T-cell (primary cell): Measurements from ENCODE around the gene EPB41L4A. TPM values are rescaled to one million over a fixed set of nuclear protein-coding genes. Genes with fewer than 3 reads are reported as not detected.

Source experiments
- ATAC-seq, 4 experiments: fragments of 200-7000 bp in 3 of 4; fragments of 150-1000 bp in 1 of 4; cut with Tn5 transposase; replicated peaks in 1 of 4; 1 replicate in 3 of 4; 2 replicates in 1 of 4; pipeline ENCODE4 v1.10.0; 2021; ENCODE audit warnings: moderate library complexity in 3 of 4, mild to moderate bottlenecking in 2 of 4, moderate number of reproducible peaks in 1 of 4
- CTCF ChIA-PET, 2 donors: fragments of 300-600 bp; sonication (Branson Sonifier 250); formaldehyde crosslinking; loops; one replicate each; lab custom pipeline; 2022; ENCODE audit warnings: antibody characterized with exemption in 2 of 2; lab: Charles Lee
- POLR2A ChIA-PET, 2 donors: fragments of 300-600 bp; sonication (Branson Sonifier 250); formaldehyde crosslinking; loops; one replicate each; lab custom pipeline; 2022; ENCODE audit warnings: antibody characterized with exemption in 2 of 2; lab: Charles Lee
- DNase-seq, 35 experiments: peaks; one replicate each; pipeline versions ENCODE4 v3.0.0 to v3.0.0-alpha.2; 2013 to 2023
- H3K27ac ChIP-seq: one replicate; pipeline ENCODE4 v1.5.1; 2013; ENCODE audit warnings: low read length
- H3K27me3 ChIP-seq, 2 experiments: replicated peaks in 1 of 2; 1 replicate in 1 of 2; 2 replicates in 1 of 2; pipeline versions ENCODE4 v1.6.1 to v1.7.0; 2013; ENCODE audit warnings: low read length in 1 of 2, mixed read lengths in 1 of 2; ENCODE audit not compliant: control insufficient read depth in 2 of 2, insufficient read depth in 2 of 2; ENCODE audit errors: extremely low read depth in 1 of 2
- H3K36me3 ChIP-seq, 2 donors: 1 replicate in 1 of 2; 2 replicates in 1 of 2; pipeline versions ENCODE4 v1.6.1 to v1.7.0; 2013; ENCODE audit warnings: low read length in 1 of 2; ENCODE audit not compliant: control insufficient read depth in 2 of 2, insufficient read depth in 1 of 2; ENCODE audit errors: extremely low read depth in 1 of 2
- H3K4me1 ChIP-seq, 2 experiments: 1 replicate in 1 of 2; 2 replicates in 1 of 2; pipeline versions ENCODE4 v1.6.1 to v1.7.0; 2013; ENCODE audit warnings: low read length in 2 of 2, mixed read lengths in 1 of 2; ENCODE audit not compliant: insufficient read depth in 2 of 2, control insufficient read depth in 1 of 2; ENCODE audit errors: extremely low read depth in 1 of 2
- H3K4me3 ChIP-seq, 2 donors: 1 replicate in 1 of 2; 2 replicates in 1 of 2; pipeline versions ENCODE4 v1.5.1 to v1.7.0; 2013; ENCODE audit warnings: mild to moderate bottlenecking in 2 of 2, low read length in 1 of 2, moderate library complexity in 1 of 2; ENCODE audit not compliant: control insufficient read depth in 1 of 2; ENCODE audit errors: extremely low read depth in 1 of 2
- H3K9me3 ChIP-seq: 2 replicates; pipeline ENCODE4 v1.7.0; 2013
- H3K27ac Mint-ChIP-seq, 2 donors: one replicate each; pipeline ENCODE4 v1.8.0; 2020 to 2021; ENCODE audit warnings: mild to moderate bottlenecking in 2 of 2, mixed read lengths in 2 of 2
- H3K27me3 Mint-ChIP-seq, 2 donors: one replicate each; pipeline ENCODE4 v1.8.0; 2021 to 2022; ENCODE audit warnings: mixed read lengths in 2 of 2
- H3K36me3 Mint-ChIP-seq: one replicate; pipeline ENCODE4 v1.8.0; 2021; ENCODE audit warnings: mixed read lengths
- H3K4me1 Mint-ChIP-seq, 3 donors: one replicate each; pipeline ENCODE4 v1.8.0; 2020 to 2022; ENCODE audit warnings: mixed read lengths in 3 of 3, mild to moderate bottlenecking in 1 of 3
- H3K4me3 Mint-ChIP-seq, 3 donors: one replicate each; pipeline ENCODE4 v1.8.0; 2020 to 2022; ENCODE audit warnings: mild to moderate bottlenecking in 3 of 3, mixed read lengths in 3 of 3, moderate library complexity in 3 of 3
- H3K9me3 Mint-ChIP-seq, 3 donors: one replicate each; pipeline ENCODE4 v1.8.0; 2020 to 2022; ENCODE audit warnings: mixed read lengths in 3 of 3
- WGBS: methylation state at CpG from one replicate; pipeline ENCODE4 v1.1.5; 2013; ENCODE audit warnings: missing lambda C conversion rate; ENCODE audit not compliant: insufficient coverage; 5-methylcytosine and 5-hydroxymethylcytosine counted together
- total RNA-seq, 35 experiments: library from RNA in 6 of 35; stranded (reverse) in 6 of 35; fragments of 120-200 nt in 1 of 35; gene quantifications; one replicate each; pipeline versions ENCODE4 v1.2.1 to v1.2.4 and lab custom pipeline; 2013 to 2026

The EPB41L4A gene
- total RNA-seq, 5 donors from 2014 or later (not counting 1 experiment from before 2014, with no cell fraction given), result 0.47 to 2.5 (median 1.5) TPM

- DNase-seq (peak in 24 of 35 experiments; percentile 0 to 62 (median 22)), ATAC-seq (peak in 2 of 4 experiments; percentile 37 to 64)
- Histone ChIP-seq H3K9me3 (no peaks in the 10 kb centered on the region), H3K4me1 (peaks cover 5 to 24% of the 10 kb centered on the region in 2 experiments), H3K27ac (peak overlapping the region; percentile 8), H3K4me3 (peak overlapping the region; percentile 50 to 63), H3K27me3 (peaks cover 16 to 27% of the 10 kb centered on the region in 2 experiments), H3K36me3 (no peaks in the 10 kb centered on the region)
- Mint-ChIP-seq H3K36me3 (no peaks in the 10 kb centered on the region), H3K9me3 (no peaks in the 10 kb centered on the region), H3K4me3 (peak overlapping the region; percentile 46 to 70 (median 69)), H3K27me3 (peaks cover 56 to 66% of the 10 kb centered on the region in 2 donors), H3K4me1 (peaks cover 8 to 22% (median 16%) of the 10 kb centered on the region in 3 donors), H3K27ac (peak overlapping the region in 1 of 2 donors; percentile 2)
- POLR2A ChIA-PET, result interaction anchor here in 1 of 2 donors (0.5 kb wide), 1 partner anchor 32 kb away, joined by 3 read pairs; no protein-coding TSS in a partner anchor
- 3% methylated on average over 7 of the region's 26 CpGs for WGBS
- CTCF ChIA-PET, result no interaction called here
Measured at GRCh38 chr5:112417931-112418658, 982 bp downstream of the EPB41L4A start.

GRCh38 chr5:112415552-112415951, 3.5 kb downstream of the EPB41L4A start:
- Histone ChIP-seq H3K36me3 (no peaks in the 10 kb centered on the region), H3K4me1 (peaks cover 5 to 23% of the 10 kb centered on the region in 2 experiments), H3K9me3 (no peaks in the 10 kb centered on the region), H3K4me3 (no peak overlapping the region), H3K27ac (no peak overlapping the region), H3K27me3 (peaks cover 19 to 29% of the 10 kb centered on the region in 2 experiments)
- no peak for DNase-seq
- 67% methylated on average over 1 of the region's 2 CpGs for WGBS
- ChIA-PET CTCF (no interaction called here), POLR2A (no interaction called here)
- H3K9me3 Mint-ChIP-seq, result no peaks in the 10 kb centered on the region
- peaks cover 8 to 16% (median 16%) of the 10 kb centered on the region in 3 donors for H3K4me1 Mint-ChIP-seq
- no peak overlapping the region for H3K4me3 Mint-ChIP-seq
- peaks cover 56% of the 10 kb centered on the region in 2 donors for H3K27me3 Mint-ChIP-seq
- ATAC-seq, result no peak
- no peak overlapping the region for H3K27ac Mint-ChIP-seq
- no peaks in the 10 kb centered on the region for H3K36me3 Mint-ChIP-seq

GRCh38 chr5:112413611-112414010, 5.5 kb downstream of the EPB41L4A start:
- WGBS, result 86% methylated on average over 1 of the region's 3 CpGs
- Mint-ChIP-seq H3K36me3 (no peaks in the 10 kb centered on the region), H3K27me3 (peaks cover 54 to 65% of the 10 kb centered on the region in 2 donors), H3K9me3 (no peaks in the 10 kb centered on the region), H3K4me1 (peaks cover 8 to 10% (median 10%) of the 10 kb centered on the region in 3 donors), H3K27ac (no peak overlapping the region), H3K4me3 (no peak overlapping the region)
- H3K4me1 ChIP-seq, result peaks cover 5 to 6% of the 10 kb centered on the region in 2 experiments
- POLR2A ChIA-PET, result no interaction called here
- CTCF ChIA-PET, result no interaction called here
- H3K36me3 ChIP-seq, result no peaks in the 10 kb centered on the region
- ATAC-seq (no peak), DNase-seq (no peak)
- H3K9me3 ChIP-seq, result no peaks in the 10 kb centered on the region
- H3K27ac ChIP-seq, result no peak overlapping the region
- no peak overlapping the region for H3K4me3 ChIP-seq
- peaks cover 12 to 15% of the 10 kb centered on the region in 2 experiments for H3K27me3 ChIP-seq

DNA sequence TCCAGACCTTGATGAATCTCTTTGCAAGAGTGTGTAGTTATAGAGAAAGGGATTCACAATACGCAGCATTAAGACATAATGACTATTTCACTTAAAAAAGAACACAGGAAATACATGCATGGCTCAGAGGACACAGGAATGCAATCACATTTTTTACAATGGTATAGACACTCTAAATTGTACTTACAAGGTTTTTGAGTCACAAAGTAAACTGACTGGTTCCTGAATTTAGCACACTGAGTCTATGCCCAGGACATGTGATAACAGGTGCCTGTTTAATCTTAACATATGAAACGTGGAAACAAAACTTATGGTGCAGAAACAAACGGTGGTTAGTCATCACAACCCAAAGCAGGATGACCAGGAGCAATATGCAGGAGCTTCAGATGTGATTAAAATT, 6.7 kb downstream of the EPB41L4A start:
- no peak for DNase-seq
- Mint-ChIP-seq H3K9me3 (no peaks in the 10 kb centered on the region), H3K27ac (no peak overlapping the region), H3K36me3 (no peaks in the 10 kb centered on the region), H3K4me1 (no peaks in the 10 kb centered on the region), H3K27me3 (peaks cover 45 to 56% of the 10 kb centered on the region in 2 donors), H3K4me3 (no peak overlapping the region)
- POLR2A ChIA-PET, result no interaction called here
- 50% methylated on average over 1 of the region's 3 CpGs for WGBS
- H3K27ac ChIP-seq, result no peak overlapping the region
- no peak overlapping the region for H3K4me3 ChIP-seq
- no peaks in the 10 kb centered on the region for H3K4me1 ChIP-seq
- CTCF ChIA-PET, result no interaction called here
- no peaks in the 10 kb centered on the region for H3K9me3 ChIP-seq
- ATAC-seq, result no peak
- H3K36me3 ChIP-seq, result no peaks in the 10 kb centered on the region
- peaks cover 6 to 9% of the 10 kb centered on the region in 2 experiments for H3K27me3 ChIP-seq

GRCh38 chr5:112411903-112412302, 7.2 kb downstream of the EPB41L4A start:
- WGBS, result 39% methylated on average over 5 of the region's 7 CpGs

DNA sequence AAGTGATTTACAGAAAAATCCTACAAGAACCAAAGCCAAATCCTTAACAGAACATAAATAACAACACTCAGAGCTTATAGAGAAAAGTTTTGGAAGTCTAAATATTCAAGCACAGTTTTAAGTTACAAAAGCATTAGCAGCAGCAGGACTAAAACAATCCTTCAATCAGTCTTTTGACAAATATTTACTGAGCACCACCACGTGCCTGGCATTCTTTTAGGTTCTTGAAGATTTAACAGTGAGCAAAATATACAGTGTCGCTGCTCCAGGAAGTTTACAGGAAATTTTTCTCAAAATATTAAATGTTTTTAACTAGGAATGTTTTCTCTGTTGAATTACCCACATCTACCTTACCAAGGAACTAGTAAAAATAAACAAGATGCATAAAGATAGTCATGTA, 11.4 kb downstream of the EPB41L4A start:
- Mint-ChIP-seq H3K27ac (no peak overlapping the region), H3K36me3 (no peaks in the 10 kb centered on the region), H3K4me1 (no peaks in the 10 kb centered on the region), H3K27me3 (peaks cover 35 to 41% of the 10 kb centered on the region in 2 donors), H3K4me3 (no peak overlapping the region), H3K9me3 (no peaks in the 10 kb centered on the region)
- no CpG with 5 or more reads among the region's 2 CpGs for WGBS
- H3K27ac ChIP-seq, result no peak overlapping the region
- peaks cover 4 to 6% of the 10 kb centered on the region in 2 experiments for H3K27me3 ChIP-seq
- no peaks in the 10 kb centered on the region for H3K4me1 ChIP-seq
- no peak for DNase-seq
- H3K36me3 ChIP-seq, result no peaks in the 10 kb centered on the region
- H3K4me3 ChIP-seq, result no peak overlapping the region
- ChIA-PET POLR2A (no interaction called here), CTCF (no interaction called here)
- ATAC-seq, result no peak
- H3K9me3 ChIP-seq, result no peaks in the 10 kb centered on the region

More at GRCh38 chr5:112411903-112412302, 7.2 kb downstream of the EPB41L4A start:
- no peak for ATAC-seq
- Mint-ChIP-seq H3K4me1 (no peaks in the 10 kb centered on the region), H3K4me3 (no peak overlapping the region), H3K27ac (no peak overlapping the region), H3K27me3 (peaks cover 45 to 54% of the 10 kb centered on the region in 2 donors), H3K9me3 (no peaks in the 10 kb centered on the region), H3K36me3 (no peaks in the 10 kb centered on the region)
- no peak for DNase-seq
- Histone ChIP-seq H3K27me3 (peaks cover 6 to 9% of the 10 kb centered on the region in 2 experiments), H3K4me3 (no peak overlapping the region), H3K36me3 (no peaks in the 10 kb centered on the region), H3K4me1 (no peaks in the 10 kb centered on the region), H3K9me3 (no peaks in the 10 kb centered on the region), H3K27ac (no peak overlapping the region)
- ChIA-PET CTCF (no interaction called here), POLR2A (no interaction called here)
